Activated CD8-positive, alpha-beta memory T cell treated with anti-CD3 and anti-CD28 coated beads for 1 hour (primary cell): ENCODE data around the gene MTA1.

Experiments
- DNase-seq, 2 donors: peaks; one replicate each; pipeline ENCODE4 v3.0.0-alpha.2; 2020; ENCODE audit warnings: low read depth in 1 of 2; ENCODE audit errors: extremely low read depth in 1 of 2

Gene MTA1

GRCh38 chr14:105386581-105387529, 32.8 kb upstream of the MTA1 start:
- DNase-seq: no peak

- no peak for DNase-seq
Observed at GRCh38 chr14:105387530-105387922, 32.1 kb upstream of the MTA1 start.

GRCh38 chr14:105388110-105388951, 31.3 kb upstream of the MTA1 start:
- no peak for DNase-seq

GRCh38 chr14:105388976-105389375, 30.7 kb upstream of the MTA1 start:
- no peak for DNase-seq

GRCh38 chr14:105389534-105389933, 30.1 kb upstream of the MTA1 start:
- no peak for DNase-seq

GRCh38 chr14:105389976-105390848, 29.4 kb upstream of the MTA1 start:
- DNase-seq: no peak

- no peak for DNase-seq
Observed at GRCh38 chr14:105390849-105391500, 28.7 kb upstream of the MTA1 start.

GRCh38 chr14:105391541-105391940, 28.1 kb upstream of the MTA1 start:
- DNase-seq: no peak

GRCh38 chr14:105392131-105393090, 27.2 kb upstream of the MTA1 start:
- DNase-seq: no peak

GRCh38 chr14:105393151-105393550, 26.5 kb upstream of the MTA1 start:
- no peak for DNase-seq

- DNase-seq: no peak
Observed at GRCh38 chr14:105394714-105395537, 24.7 kb upstream of the MTA1 start.

- DNase-seq: no peak
Observed at GRCh38 chr14:105395538-105395854, 24.1 kb upstream of the MTA1 start.

- no peak for DNase-seq
Observed at GRCh38 chr14:105397350-105397931, 22.2 kb upstream of the MTA1 start.

GRCh38 chr14:105398044-105398725, 21.4 kb upstream of the MTA1 start, which contains the start of gene TEX22:
Gene TEX22 (plus strand): TSS chr14:105398538. CDS start chr14:105399341, 803 bp downstream.
- peak; percentile 65 to 92 for DNase-seq

- no peak for DNase-seq
Observed at GRCh38 chr14:105398726-105399465, 20.7 kb upstream of the MTA1 start.

GRCh38 chr14:105399466-105399775, 20.2 kb upstream of the MTA1 start:
- DNase-seq: no peak

GRCh38 chr14:105400016-105400415, 19.6 kb upstream of the MTA1 start:
- DNase-seq: no peak
